ENCODE measurements around the gene DIP2C. TPM values are rescaled to one million over a fixed set of nuclear protein-coding genes. Genes with fewer than 3 reads are reported as not detected.

DIP2C gene
- polyA plus RNA-seq, 3 donors = 19.1 to 24.8 (median 23.2) TPM

DNA sequence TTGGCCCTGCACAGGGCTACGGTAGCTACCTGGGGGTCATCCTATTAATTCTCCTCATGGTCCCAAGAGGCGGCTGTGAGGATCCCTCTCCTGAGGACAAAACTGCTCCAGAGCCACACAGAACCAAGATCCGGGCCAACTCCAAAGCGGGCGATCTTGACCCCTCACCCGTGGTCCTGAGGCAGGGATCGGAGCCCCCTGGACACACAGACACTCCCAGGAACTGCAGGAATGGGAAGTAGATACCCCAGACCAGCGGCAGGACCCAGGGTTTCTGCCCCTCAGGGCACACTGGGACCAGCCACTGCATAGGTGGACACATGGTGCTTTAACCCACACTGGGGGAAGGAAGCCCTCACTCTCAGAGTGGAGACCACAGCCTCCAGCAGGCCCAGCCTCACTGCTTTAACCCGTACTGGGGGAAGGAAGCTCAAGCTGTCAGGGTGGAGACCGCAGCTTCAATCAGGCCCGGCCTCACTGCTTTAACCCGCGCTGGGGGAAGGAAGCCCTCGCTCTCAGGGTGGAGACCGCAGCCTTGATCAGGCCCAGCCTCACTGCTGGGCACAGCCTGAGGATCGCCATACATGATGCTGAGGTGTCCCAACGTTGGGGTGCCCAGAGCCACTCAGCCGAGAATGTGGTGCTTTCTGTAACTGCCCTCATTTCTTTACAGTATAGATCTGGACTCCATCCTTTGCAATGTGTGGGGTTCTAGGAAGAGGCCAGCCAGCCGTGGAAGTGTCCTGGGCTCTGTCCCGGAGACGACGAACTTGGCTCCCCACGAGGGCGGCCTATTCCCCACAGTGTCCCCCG is 60.1 kb downstream of the DIP2C start:
- no peak for DNase-seq

- no peak for DNase-seq
Measured at GRCh38 chr10:628386-629045, 61.0 kb downstream of the DIP2C start.

GRCh38 chr10:627032-627992 is 62.2 kb downstream of the DIP2C start:
- DNase-seq = no peak

DNA sequence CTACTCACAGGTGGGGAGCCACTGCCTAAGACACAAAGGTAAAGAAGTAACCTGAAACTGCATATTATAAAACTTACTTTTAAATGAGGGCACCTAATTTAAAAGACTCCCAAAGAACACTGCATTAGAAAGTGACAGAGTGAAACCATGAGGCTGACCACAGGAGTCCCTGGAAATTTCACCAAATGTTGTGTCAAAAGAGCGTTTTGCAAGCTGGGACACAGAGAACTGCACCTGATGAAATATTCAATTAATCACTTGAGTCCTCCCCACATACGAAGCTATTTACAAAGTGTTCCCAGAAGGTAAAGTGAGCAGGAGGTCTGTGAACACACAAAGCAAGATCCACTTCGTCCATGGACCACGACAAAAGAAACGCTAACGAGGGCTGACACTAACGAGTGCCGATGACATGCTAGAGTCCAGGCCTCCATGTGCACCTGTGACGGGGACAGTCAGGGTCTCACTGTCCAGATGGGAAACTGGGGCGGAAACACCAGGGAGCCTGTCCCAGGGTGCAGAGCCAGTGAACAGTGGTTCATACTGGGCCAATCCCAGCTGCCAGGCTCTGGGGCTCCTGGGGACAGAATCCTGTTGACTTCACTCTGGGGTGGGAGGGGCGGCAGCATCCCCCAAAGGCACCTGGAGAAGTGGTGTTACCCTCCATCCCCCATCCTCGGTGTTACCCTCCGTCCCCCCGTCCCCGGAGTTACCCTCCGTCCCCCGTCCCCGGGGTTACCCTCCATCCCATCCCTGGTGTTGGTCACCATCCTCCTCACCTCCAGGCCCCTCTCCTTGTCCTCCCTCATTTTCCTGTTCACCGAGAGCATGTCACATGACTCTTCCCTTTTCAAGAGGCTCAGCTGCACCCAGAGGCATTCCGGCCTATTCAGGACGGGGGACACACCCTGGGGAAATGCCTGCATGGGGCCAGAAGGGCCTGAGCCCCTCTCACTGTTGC is 63.4 kb downstream of the DIP2C start:
- DNase-seq = no peak

GRCh38 chr10:625333-625696 is 64.2 kb downstream of the DIP2C start:
- no peak for DNase-seq

DNA sequence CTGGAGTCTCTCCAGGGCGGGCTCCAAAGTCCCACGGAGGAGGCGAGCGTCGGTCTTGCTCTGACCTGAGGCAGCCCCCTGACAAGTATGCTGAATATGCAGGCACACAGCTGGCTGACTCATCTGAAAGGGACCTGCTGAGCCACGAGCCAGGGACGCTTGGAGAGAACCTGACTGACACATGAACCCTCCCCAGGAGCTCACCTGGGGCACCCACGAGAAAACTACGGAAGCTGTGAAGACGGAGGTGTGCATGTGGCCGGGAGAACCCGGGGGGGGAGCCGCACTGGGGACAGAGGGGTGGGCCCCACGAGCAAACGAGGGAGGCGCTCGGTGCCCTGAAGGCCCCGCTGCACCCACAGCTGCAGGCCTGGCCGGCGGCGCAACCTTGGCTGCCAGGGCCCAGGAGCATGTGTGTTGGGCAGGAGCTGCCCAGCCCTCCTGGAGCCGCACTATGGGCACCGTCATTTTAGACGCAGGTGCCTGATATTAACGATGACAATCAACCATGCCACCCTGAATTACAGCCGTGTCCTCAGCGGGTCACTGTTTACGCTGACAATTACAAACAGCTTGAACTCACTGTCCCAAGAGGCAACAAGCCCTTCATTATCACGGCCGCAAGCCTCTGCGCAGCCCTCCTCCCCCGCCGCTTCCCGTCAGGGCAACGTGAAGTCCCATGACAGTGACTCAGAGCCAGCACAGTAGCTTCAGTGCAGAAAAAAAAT is 64.7 kb downstream of the DIP2C start:
- DNase-seq = no peak

DNA sequence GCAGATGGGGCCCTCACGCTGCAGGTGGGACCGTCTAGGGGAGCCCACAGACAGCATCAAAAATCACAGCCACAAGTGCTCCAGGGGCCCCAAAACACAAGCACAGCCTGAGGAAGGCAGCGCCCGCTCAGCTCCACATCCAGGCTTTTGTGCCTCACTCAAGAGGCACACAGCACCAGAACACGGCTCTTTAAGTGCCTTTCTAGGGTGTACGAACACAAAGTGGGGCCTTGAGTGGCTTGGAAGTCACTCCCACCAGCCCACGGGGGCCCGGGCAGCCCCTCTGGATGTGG is 65.2 kb downstream of the DIP2C start:
- no peak for DNase-seq

GRCh38 chr10:623477-624311 is 65.8 kb downstream of the DIP2C start:
- DNase-seq = no peak

GRCh38 chr10:623014-623413 is 66.5 kb downstream of the DIP2C start:
- DNase-seq = no peak

- DNase-seq = no peak
Measured at GRCh38 chr10:621981-622740, 67.3 kb downstream of the DIP2C start.

GRCh38 chr10:621513-621912 is 68.0 kb downstream of the DIP2C start:
- no peak for DNase-seq

DNA sequence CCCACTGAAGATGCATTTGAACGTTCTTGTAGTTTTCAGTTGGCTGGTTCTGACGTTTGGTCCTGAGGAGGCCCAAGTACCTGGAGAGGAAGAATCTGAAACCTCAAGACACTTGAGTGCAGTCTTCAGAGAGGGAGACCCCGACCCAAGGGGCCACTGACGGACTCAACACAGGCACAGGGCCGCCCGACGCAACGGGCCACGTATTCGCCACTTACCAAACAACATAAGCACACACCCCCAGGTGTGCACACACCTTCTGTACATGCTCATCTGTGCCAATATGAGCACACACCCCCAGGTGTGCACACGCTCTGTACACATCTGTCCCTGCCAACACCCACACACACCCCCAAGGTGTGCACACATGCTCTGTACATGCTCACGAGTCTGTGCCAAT is 68.5 kb downstream of the DIP2C start:
- DNase-seq = no peak

- DNase-seq = no peak
Measured at GRCh38 chr10:620417-620816, 69.1 kb downstream of the DIP2C start.

- DNase-seq = no peak
Measured at GRCh38 chr10:619710-620109, 69.8 kb downstream of the DIP2C start.

- DNase-seq = no peak
Measured at GRCh38 chr10:618229-618989, 71.1 kb downstream of the DIP2C start.

- no peak for DNase-seq
Measured at GRCh38 chr10:617471-617870, 72.0 kb downstream of the DIP2C start.

DNA sequence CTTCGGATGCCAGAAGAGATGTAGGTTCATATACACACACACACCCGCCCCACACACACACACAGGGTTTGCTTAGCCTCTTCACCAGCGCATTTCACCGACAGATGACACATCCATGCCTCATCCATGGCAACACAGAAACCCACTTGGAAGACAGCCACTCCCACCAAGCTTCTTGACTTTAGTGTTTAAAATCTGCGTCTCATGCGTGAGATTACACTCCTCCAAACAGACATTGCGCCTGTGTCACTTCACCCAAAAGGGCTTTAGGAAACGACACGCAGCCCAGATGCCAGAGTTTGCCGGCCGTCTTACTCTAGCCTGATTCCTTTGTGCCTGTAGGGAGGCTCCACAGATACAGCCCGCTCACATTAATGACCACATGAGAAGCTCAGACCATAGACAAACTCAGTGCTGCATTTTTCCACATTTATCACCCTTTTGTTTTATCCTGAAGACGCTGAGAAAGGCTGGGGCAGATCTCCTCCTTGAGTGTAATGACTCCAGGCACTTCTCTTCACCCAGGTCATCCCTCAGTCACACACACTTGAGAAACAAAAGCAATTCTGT is 73.8 kb downstream of the DIP2C start:
- no peak for DNase-seq
